Neutrophil (primary cell): ENCODE measurements around the gene LCN12.

Experiments
- H3K27ac ChIP-seq: fragments of 200-600 bp; sonication (generic); 2 replicates; pipeline ENCODE4 v1.5.1; 2016; ENCODE audit warnings: mild to moderate bottlenecking, moderate library complexity
- H3K27me3 ChIP-seq: fragments of 200-600 bp; sonication (generic); 2 replicates; pipeline ENCODE4 v1.6.0; 2016; ENCODE audit warnings: mild to moderate bottlenecking
- H3K36me3 ChIP-seq: fragments of 200-600 bp; sonication (generic); 2 replicates; pipeline ENCODE4 v1.5.1; 2017
- H3K4me1 ChIP-seq, 2 experiments: fragments of 200-600 bp in 1 of 2; sonication (generic) in 1 of 2; 1 replicate in 1 of 2; 2 replicates in 1 of 2; pipeline versions ENCODE4 v1.5.1 to v1.6.1; 2013 to 2016; ENCODE audit warnings: low read depth in 1 of 2, low read length in 1 of 2, mild to moderate bottlenecking in 1 of 2, moderate library complexity in 1 of 2; ENCODE audit not compliant: control insufficient read depth in 1 of 2, insufficient read depth in 1 of 2
- H3K4me3 ChIP-seq, 2 experiments: fragments of 200-600 bp in 1 of 2; sonication (generic) in 1 of 2; 1 replicate in 1 of 2; 2 replicates in 1 of 2; pipeline ENCODE4 v1.5.1; 2013 to 2016; ENCODE audit warnings: low read depth in 1 of 2, low read length in 1 of 2, mild to moderate bottlenecking in 1 of 2, moderate library complexity in 1 of 2
- H3K9me3 ChIP-seq: fragments of 200-600 bp; sonication (generic); 2 replicates; pipeline ENCODE4 v1.5.1; 2016
- TF ChIP-seq, protein P1 (sequence below): fragments of 200-600 bp; sonication (generic); IDR thresholded peaks from 2 replicates; pipeline ENCODE4 v1.5.1; 2016; ENCODE audit warnings: antibody characterized with exemption

The LCN12 gene

DNA sequence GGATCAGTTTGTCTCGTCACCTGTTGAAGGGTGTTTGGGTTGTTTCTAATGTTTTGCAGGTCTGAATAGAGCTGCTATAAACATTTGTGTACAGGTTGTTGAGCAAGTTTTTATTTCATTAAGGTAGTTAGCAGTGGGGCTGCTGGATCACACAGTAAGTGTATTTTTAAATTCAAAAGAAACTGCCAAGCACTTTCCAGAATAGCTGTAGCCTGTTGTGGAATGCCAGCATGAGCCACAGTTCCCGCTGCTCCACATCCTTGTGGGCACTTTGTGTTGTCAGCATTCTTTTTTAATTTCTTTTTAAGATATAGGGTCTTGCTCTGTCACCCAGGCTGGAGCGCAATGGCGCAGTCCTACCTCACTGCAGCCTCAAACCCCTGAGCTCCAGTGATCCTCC lies 22.1 kb upstream of the LCN12 start:
- no peak overlapping the region for H3K4me3 ChIP-seq
- TF ChIP-seq, protein P1, sequence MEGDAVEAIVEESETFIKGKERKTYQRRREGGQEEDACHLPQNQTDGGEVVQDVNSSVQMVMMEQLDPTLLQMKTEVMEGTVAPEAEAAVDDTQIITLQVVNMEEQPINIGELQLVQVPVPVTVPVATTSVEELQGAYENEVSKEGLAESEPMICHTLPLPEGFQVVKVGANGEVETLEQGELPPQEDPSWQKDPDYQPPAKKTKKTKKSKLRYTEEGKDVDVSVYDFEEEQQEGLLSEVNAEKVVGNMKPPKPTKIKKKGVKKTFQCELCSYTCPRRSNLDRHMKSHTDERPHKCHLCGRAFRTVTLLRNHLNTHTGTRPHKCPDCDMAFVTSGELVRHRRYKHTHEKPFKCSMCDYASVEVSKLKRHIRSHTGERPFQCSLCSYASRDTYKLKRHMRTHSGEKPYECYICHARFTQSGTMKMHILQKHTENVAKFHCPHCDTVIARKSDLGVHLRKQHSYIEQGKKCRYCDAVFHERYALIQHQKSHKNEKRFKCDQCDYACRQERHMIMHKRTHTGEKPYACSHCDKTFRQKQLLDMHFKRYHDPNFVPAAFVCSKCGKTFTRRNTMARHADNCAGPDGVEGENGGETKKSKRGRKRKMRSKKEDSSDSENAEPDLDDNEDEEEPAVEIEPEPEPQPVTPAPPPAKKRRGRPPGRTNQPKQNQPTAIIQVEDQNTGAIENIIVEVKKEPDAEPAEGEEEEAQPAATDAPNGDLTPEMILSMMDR = no peak
- peaks cover 26% of the 10 kb centered on the region for H3K36me3 ChIP-seq
- peaks cover 8 to 12% of the 10 kb centered on the region in 2 experiments for H3K4me1 ChIP-seq
- H3K9me3 ChIP-seq = no peaks in the 10 kb centered on the region
- no peak overlapping the region for H3K27ac ChIP-seq
- no peaks in the 10 kb centered on the region for H3K27me3 ChIP-seq

DNA sequence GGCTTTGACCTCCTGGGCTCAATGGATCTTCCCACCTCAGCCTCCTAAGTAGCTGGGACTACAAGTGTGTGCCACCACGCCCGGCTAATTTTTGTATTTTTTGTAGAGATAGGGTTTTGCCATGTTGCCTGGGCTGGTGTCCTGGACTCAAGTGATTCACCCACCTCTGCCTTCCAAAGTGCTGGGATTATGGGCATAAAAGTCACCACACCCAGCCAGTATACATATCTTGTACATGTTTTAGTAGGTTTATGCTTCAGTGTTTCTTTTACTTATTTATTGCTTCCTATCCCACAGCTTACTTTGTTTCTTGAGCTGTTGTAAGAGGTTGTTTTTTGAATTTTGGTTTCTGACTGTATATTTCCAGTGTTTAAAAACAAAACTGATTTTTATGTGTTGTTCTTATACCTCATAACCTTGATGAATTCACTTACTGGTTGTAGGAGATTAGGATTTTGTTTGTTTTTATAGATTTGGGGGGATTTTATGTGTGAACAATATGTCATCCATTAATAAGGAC lies 20.4 kb upstream of the LCN12 start:
- Histone ChIP-seq H3K27ac (no peak overlapping the region), H3K9me3 (no peaks in the 10 kb centered on the region), H3K27me3 (no peaks in the 10 kb centered on the region), H3K4me3 (no peak overlapping the region), H3K4me1 (peaks cover 13 to 19% of the 10 kb centered on the region in 2 experiments), H3K36me3 (peaks cover 9% of the 10 kb centered on the region)
- TF ChIP-seq, protein P1 = no peak

DNA sequence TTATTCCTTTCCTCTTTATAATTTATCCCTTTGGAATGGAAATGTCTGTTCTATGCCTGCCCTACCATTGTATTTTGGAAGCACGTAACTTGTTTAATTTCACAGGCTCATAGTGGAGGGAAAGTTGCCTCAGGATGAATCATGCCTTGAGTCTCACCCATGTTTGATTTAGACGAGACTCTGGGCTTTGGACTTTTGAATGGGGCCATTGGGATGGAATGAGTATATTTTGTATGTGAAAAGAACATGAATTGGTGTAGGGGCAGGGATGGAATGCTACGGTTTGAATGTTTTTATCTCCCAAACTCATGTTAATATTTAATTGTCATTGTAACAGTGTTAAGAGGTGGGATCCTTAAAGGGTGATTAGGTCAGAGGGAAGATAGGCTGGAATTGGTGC lies 17.8 kb upstream of the LCN12 start:
- Histone ChIP-seq H3K4me1 (peaks cover 5 to 7% of the 10 kb centered on the region in 2 experiments), H3K4me3 (no peak overlapping the region), H3K27ac (no peak overlapping the region), H3K9me3 (no peaks in the 10 kb centered on the region), H3K27me3 (no peaks in the 10 kb centered on the region), H3K36me3 (peaks cover 2% of the 10 kb centered on the region)
- TF ChIP-seq, protein P1 = no peak

DNA sequence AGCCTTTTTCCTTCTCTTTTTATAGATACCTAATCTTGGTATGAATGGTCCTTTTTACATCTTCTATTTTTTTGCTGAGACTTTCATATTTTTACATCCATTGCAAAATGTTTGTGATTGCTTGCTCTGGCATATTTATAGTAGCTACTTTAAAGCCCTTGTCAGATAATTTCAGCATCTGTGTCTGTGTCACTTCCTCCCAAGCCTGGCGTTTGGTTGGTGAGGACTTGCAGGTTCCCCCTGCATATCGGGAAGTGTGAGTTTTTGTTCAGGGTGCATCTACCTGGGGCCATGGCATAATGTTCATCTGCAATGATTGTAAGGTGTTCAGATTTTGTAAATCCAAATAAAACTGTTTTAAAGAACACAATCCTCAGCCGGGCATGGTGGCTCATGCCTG lies 16.4 kb upstream of the LCN12 start:
- no peaks in the 10 kb centered on the region for H3K27me3 ChIP-seq
- H3K27ac ChIP-seq = peak overlapping the region; percentile 43
- TF ChIP-seq, protein P1 = no peak
- peaks cover 5 to 7% of the 10 kb centered on the region in 2 experiments for H3K4me1 ChIP-seq
- no peak overlapping the region for H3K4me3 ChIP-seq
- no peaks in the 10 kb centered on the region for H3K9me3 ChIP-seq
- H3K36me3 ChIP-seq = peaks cover 16% of the 10 kb centered on the region

DNA sequence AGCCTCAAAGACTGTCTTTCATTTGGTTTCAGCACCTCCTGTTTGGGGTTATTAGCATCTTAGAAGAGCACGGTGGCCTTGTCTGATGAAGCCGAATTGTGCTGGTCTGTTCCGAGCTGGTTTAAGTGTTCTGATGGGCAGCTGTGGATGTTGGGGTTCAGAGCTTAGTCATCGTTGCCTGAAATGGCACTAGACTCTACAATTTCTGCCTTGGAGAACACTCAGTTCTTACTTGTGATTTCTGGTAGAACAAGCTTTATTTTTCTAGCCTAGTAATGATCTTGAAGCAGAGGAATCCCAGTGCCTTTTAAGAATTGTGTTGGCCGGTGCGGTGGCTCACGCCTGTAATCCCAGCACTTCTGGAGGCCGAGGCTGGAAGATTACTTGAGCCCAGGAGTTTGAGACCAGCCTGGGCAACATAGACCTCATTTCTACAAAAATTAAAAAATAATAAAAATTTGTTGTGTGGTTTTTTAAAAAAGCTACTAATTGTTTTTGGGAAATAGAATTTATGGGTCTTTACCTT lies 15.4 kb upstream of the LCN12 start:
- Histone ChIP-seq H3K27ac (no peak overlapping the region), H3K4me1 (peaks cover 5 to 7% of the 10 kb centered on the region in 2 experiments), H3K4me3 (no peak overlapping the region), H3K27me3 (no peaks in the 10 kb centered on the region), H3K36me3 (peaks cover 26% of the 10 kb centered on the region), H3K9me3 (no peaks in the 10 kb centered on the region)
- TF ChIP-seq, protein P1 = no peak
